A549 (cell line): ENCODE results near the gene SETMAR. TPM values are rescaled to one million over a fixed set of nuclear protein-coding genes. Genes with fewer than 3 reads are reported as not detected.

Experiments
- ATAC-seq, 2 experiments: fragments of 200-7000 bp in 1 of 2; fragments of >200 bp in 1 of 2; cut with Nextera tagmentation in 1 of 2; cut with Tn5 transposase in 1 of 2; 3 replicates each; pipeline versions ENCODE4 v1.8.0 to v1.9.1; 2018 to 2020; ENCODE audit warnings: mild to moderate bottlenecking in 1 of 2, moderate library complexity in 1 of 2
- CTCF ChIA-PET: fragments of 300-600 bp; sonication (Branson Sonifier 250); formaldehyde crosslinking; extraction: SDS; loops from one replicate; lab custom pipeline; 2021; ENCODE audit warnings: antibody characterized with exemption, inconsistent platforms; lab: Yijun Ruan, JAX
- POLR2A ChIA-PET: fragments of 350-600 bp; formaldehyde crosslinking; extraction: SDS; loops from one replicate; lab custom pipeline; 2021; ENCODE audit warnings: antibody characterized with exemption, inconsistent platforms; lab: Yijun Ruan, JAX
- DNase-seq, 2 experiments: peaks; one replicate each; pipeline versions ENCODE4 v3.0.0 to v3.0.0-alpha.2; 2011 to 2016; ENCODE audit warnings: low read depth in 1 of 2, low spot score in 1 of 2
- FAIRE-seq: peaks from 2 replicates; lab custom pipeline; 2011; peaks lifted over from hg19 to GRCh38; lab: Jason Lieb, UNC
- H3K27ac ChIP-seq, 2 experiments: fragments of >200 bp; sonication (Bioruptor Twin); formaldehyde crosslinking; 3 replicates each; pipeline ENCODE4 v1.5.1; 2016 to 2017
- H3K4me1 ChIP-seq: fragments of >200 bp; sonication (Bioruptor Twin); formaldehyde crosslinking; 3 replicates; pipeline ENCODE4 v1.6.1; 2016
- H3K4me2 ChIP-seq: fragments of >200 bp; sonication (Bioruptor Twin); formaldehyde crosslinking; 3 replicates; pipeline ENCODE4 v1.6.1; 2016
- H3K4me3 ChIP-seq: fragments of >200 bp; sonication (Bioruptor Twin); formaldehyde crosslinking; 3 replicates; pipeline ENCODE4 v1.5.1; 2016
- H3K9me3 ChIP-seq: fragments of >200 bp; sonication (Bioruptor Twin); formaldehyde crosslinking; 3 replicates; pipeline ENCODE4 v1.6.1; 2016
- BHLHE40 ChIP-seq: IDR thresholded peaks from 2 replicates; pipeline ENCODE4 v1.6.1; 2012; ENCODE audit warnings: low read depth, low read length, inconsistent platforms
- CBX2 ChIP-seq: fragments of 200-600 bp; sonication (generic); IDR thresholded peaks from 2 replicates; pipeline ENCODE4 v1.6.1; 2016; ENCODE audit warnings: low read depth, mild to moderate bottlenecking, borderline replicate concordance
- CEBPB ChIP-seq, 2 experiments: fragments of >200 bp in 1 of 2; sonication (Bioruptor Twin) in 1 of 2; formaldehyde crosslinking in 1 of 2; IDR thresholded peaks; 2 replicates each; pipeline ENCODE4 v1.6.1; 2012 to 2016
- CHD4 ChIP-seq: fragments of 200-600 bp; sonication (generic); IDR thresholded peaks from 2 replicates; pipeline ENCODE4 v1.6.1; 2016; ENCODE audit warnings: antibody characterized with exemption, mild to moderate bottlenecking, borderline replicate concordance
- ESRRA ChIP-seq: fragments of 150-350 bp; IDR thresholded peaks from 2 replicates; pipeline ENCODE4 v1.6.1; 2014; ENCODE audit warnings: mild to moderate bottlenecking, low read length, borderline replicate concordance
- HDAC2 ChIP-seq: fragments of 200-600 bp; sonication (generic); IDR thresholded peaks from 2 replicates; pipeline ENCODE4 v1.6.1; 2016
- HEYL ChIP-seq: fragments of 250-450 bp; sonication (Bioruptor Pico); IDR thresholded peaks from 2 replicates; pipeline ENCODE4 v1.8.0; 2021; ENCODE audit warnings: mild to moderate bottlenecking, moderate library complexity
- HOXB5 ChIP-seq: fragments of 250-450 bp; sonication (Bioruptor Pico); IDR thresholded peaks from 2 replicates; pipeline ENCODE4 v1.5.0; 2020; ENCODE audit warnings: mild to moderate bottlenecking, moderate library complexity
- JUNB ChIP-seq: fragments of >200 bp; sonication (Bioruptor Twin); formaldehyde crosslinking; IDR thresholded peaks from 2 replicates; pipeline ENCODE4 v1.6.1; 2016
- MAFK ChIP-seq: fragments of 450-650 bp; IDR thresholded peaks from 2 replicates; pipeline ENCODE4 v1.6.1; 2014; ENCODE audit not compliant: partially characterized antibody
- MYC ChIP-seq: IDR thresholded peaks from 2 replicates; pipeline ENCODE4 v1.6.1; 2012; ENCODE audit warnings: mild to moderate bottlenecking, inconsistent platforms, low read length, improper control_type of control experiment, borderline replicate concordance
- NPAS2 ChIP-seq: fragments of 250-450 bp; sonication (Bioruptor Pico); IDR thresholded peaks from 2 replicates; pipeline ENCODE4 v1.8.0; 2022; ENCODE audit warnings: mild to moderate bottlenecking, moderate library complexity, borderline replicate concordance
- NR3C1 ChIP-seq: fragments of >200 bp; sonication (Bioruptor Twin); formaldehyde crosslinking; IDR thresholded peaks from 3 replicates; pipeline ENCODE4 v1.6.1; 2017
- PHF8 ChIP-seq: fragments of 200-600 bp; sonication (generic); IDR thresholded peaks from 2 replicates; pipeline ENCODE4 v1.6.1; 2016; ENCODE audit warnings: low read depth, mild to moderate bottlenecking, antibody characterized with exemption, moderate library complexity, borderline replicate concordance
- POLR2A ChIP-seq: IDR thresholded peaks from 2 replicates; pipeline ENCODE4 v1.6.1; 2012; ENCODE audit warnings: mild to moderate bottlenecking, low read length
- POLR2AphosphoS2 ChIP-seq: conservative IDR thresholded peaks from 2 replicates; pipeline ENCODE4 v1.6.1; 2012; ENCODE audit warnings: low read length, improper control_type of control experiment, inconsistent platforms
- RAD21 ChIP-seq, 2 experiments: fragments of >200 bp in 1 of 2; sonication (Bioruptor Twin) in 1 of 2; formaldehyde crosslinking in 1 of 2; IDR thresholded peaks in 1 of 2; conservative IDR thresholded peaks in 1 of 2; 2 replicates in 1 of 2; 3 replicates in 1 of 2; pipeline ENCODE4 v1.6.1; 2012 to 2018; ENCODE audit warnings: inconsistent platforms in 1 of 2
- TFCP2L1 ChIP-seq: fragments of 250-450 bp; sonication (Bioruptor Pico); IDR thresholded peaks from 2 replicates; pipeline ENCODE4 v1.5.0; 2021; ENCODE audit warnings: mild to moderate bottlenecking
- ZC3H11A ChIP-seq: fragments of 450-650 bp; IDR thresholded peaks from 2 replicates; pipeline ENCODE4 v1.6.1; 2014; ENCODE audit warnings: antibody characterized with exemption, mild to moderate bottlenecking
- ZFP36 ChIP-seq: fragments of 450-650 bp; IDR thresholded peaks from 2 replicates; pipeline ENCODE4 v1.6.1; 2014; ENCODE audit warnings: borderline replicate concordance; ENCODE audit not compliant: partially characterized antibody
- WGBS: methylation state at CpG from one replicate; pipeline ENCODE4 v1.1.6; 2017; ENCODE audit errors: missing lambda C conversion rate; 5-methylcytosine and 5-hydroxymethylcytosine counted together
- polyA plus RNA-seq, 4 experiments: library from polyadenylated mRNA; depleted of rRNA in 3 of 4; stranded (reverse); fragments of >200 nt; fragmentation: RNase III in 1 of 4; extraction: RNeasy Plus Mini Kit Qiagen cat#74134 plus additional on column Dnase treatment in 1 of 4; gene quantifications; 2 replicates in 3 of 4; 3 replicates in 1 of 4; pipeline ENCODE4 v1.2.3, GENCODE V29; 2011 to 2017
- TF ChIP-seq, protein P1 (sequence below): fragments of 200-600 bp; sonication (generic); IDR thresholded peaks from 2 replicates; pipeline ENCODE4 v1.6.1; 2016; ENCODE audit warnings: antibody characterized with exemption, mild to moderate bottlenecking, moderate library complexity
- TF ChIP-seq, protein P2 (sequence below): fragments of >200 bp; sonication (Bioruptor Twin); formaldehyde crosslinking; IDR thresholded peaks from 2 replicates; pipeline ENCODE4 v1.6.1; 2016

The SETMAR gene
- polyA plus RNA-seq, 2 of the 4 experiments (the other 2 are of a cell fraction) = 7.2 to 12.3 TPM

DNA sequence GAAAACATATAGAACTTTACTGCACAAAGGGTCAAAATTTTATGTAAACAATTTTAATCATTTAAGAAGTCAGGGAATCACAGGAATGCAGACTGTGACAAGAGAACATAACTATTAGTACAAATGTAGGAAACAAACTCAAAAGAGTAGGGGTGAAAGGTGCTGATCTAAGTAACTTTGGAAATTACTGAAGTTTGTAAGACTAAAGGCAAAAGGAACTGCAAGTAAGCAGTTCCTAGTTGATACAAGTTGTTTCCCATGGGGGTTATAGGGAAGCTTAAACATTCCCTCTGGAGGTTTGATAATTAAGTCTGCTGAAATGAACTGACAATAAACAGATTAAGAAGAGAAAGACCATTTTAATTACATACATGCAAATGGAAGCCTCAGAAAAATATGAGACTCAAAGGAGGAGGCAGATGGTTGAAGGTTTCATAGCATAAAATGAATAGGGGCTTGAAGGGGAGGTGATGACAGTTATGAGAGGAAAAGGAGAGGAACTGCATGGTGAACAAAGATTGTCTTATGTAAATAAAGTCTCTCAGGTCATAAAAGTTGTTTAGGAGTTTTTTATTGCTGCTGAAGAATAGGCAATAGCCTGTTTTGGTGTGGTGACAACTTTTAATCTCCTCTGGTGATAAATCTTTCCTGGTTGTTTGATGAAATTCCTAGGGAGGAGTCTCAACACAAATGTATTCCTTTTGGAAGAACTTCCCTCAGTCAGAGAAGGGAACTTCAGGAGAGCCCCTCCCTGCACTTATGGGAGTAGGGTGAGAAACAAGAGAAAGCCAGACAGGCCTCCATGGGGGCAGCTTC, 17.1 kb downstream of the SETMAR start:
- H3K4me2 ChIP-seq = no peak overlapping the region
- DNase-seq (no peak), ATAC-seq (no peak), FAIRE-seq (no peak)
- ChIA-PET POLR2A (no interaction called here), CTCF (no interaction called here)
- H3K4me3 ChIP-seq = no peak overlapping the region
- no peak overlapping the region for H3K27ac ChIP-seq
- H3K9me3 ChIP-seq = no peaks in the 10 kb centered on the region
- no peaks in the 10 kb centered on the region for H3K4me1 ChIP-seq
- TF ChIP-seq NPAS2 (CRISPR knock-in tag) = no peak
- no peak for TF ChIP-seq MYC
- no peak for TF ChIP-seq PHF8
- no peak for TF ChIP-seq POLR2A
- TF ChIP-seq NR3C1 = no peak
- TF ChIP-seq POLR2AphosphoS2 = no peak
- no peak for TF ChIP-seq ZFP36
- no peak for TF ChIP-seq CBX2
- no peak for TF ChIP-seq HOXB5 (CRISPR knock-in tag)
- TF ChIP-seq ESRRA = no peak
- no peak for TF ChIP-seq ZC3H11A
- TF ChIP-seq, all 56 proteins: peak for 0

DNA sequence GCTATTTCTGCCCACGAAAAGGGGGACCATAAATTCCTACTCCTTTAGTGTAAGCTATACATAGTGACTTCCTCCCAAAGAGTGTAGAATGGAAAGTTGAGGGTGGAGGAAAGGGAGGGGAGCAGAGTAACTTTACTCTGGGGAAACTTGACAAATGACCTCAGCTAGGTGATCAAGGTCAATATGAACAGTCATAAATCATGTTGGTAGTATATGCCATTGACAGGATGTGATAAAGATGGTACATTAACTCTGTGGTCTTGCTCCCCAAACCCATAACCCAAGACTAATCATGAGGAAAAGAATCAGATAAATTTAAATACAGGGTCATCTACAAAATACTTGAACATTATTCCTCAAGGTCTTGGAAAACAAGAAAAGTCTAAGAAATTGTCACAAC, 18.6 kb downstream of the SETMAR start:
- H3K9me3 ChIP-seq = no peaks in the 10 kb centered on the region
- H3K4me1 ChIP-seq = no peaks in the 10 kb centered on the region
- ChIA-PET POLR2A (no interaction called here), CTCF (interaction anchor here (1.0 to 1.1 kb wide), 2 partner anchors 11 to 29 kb away, joined by 3 read pairs; no protein-coding TSS in a partner anchor)
- 9% methylated on average over 1 of the region's 1 CpG for WGBS
- H3K4me2 ChIP-seq = no peak overlapping the region
- TF ChIP-seq JUNB (no peak), HDAC2 (no peak), CHD4 (no peak), MAFK (no peak), HOXB5 (CRISPR knock-in tag) (no peak), PHF8 (no peak), HEYL (CRISPR knock-in tag) (no peak), RAD21 (conservative IDR thresholded peaks at IDR 0.05 in 1 of 2, IDR thresholded peaks at IDR 0.05 in 1 of 2) (no peak), NPAS2 (CRISPR knock-in tag) (no peak), POLR2A (no peak), ZC3H11A (no peak), BHLHE40 (no peak)
- TF ChIP-seq, protein P1, sequence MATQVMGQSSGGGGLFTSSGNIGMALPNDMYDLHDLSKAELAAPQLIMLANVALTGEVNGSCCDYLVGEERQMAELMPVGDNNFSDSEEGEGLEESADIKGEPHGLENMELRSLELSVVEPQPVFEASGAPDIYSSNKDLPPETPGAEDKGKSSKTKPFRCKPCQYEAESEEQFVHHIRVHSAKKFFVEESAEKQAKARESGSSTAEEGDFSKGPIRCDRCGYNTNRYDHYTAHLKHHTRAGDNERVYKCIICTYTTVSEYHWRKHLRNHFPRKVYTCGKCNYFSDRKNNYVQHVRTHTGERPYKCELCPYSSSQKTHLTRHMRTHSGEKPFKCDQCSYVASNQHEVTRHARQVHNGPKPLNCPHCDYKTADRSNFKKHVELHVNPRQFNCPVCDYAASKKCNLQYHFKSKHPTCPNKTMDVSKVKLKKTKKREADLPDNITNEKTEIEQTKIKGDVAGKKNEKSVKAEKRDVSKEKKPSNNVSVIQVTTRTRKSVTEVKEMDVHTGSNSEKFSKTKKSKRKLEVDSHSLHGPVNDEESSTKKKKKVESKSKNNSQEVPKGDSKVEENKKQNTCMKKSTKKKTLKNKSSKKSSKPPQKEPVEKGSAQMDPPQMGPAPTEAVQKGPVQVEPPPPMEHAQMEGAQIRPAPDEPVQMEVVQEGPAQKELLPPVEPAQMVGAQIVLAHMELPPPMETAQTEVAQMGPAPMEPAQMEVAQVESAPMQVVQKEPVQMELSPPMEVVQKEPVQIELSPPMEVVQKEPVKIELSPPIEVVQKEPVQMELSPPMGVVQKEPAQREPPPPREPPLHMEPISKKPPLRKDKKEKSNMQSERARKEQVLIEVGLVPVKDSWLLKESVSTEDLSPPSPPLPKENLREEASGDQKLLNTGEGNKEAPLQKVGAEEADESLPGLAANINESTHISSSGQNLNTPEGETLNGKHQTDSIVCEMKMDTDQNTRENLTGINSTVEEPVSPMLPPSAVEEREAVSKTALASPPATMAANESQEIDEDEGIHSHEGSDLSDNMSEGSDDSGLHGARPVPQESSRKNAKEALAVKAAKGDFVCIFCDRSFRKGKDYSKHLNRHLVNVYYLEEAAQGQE = no peak
- TF ChIP-seq, protein P2, sequence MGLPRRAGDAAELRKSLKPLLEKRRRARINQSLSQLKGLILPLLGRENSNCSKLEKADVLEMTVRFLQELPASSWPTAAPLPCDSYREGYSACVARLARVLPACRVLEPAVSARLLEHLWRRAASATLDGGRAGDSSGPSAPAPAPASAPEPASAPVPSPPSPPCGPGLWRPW = no peak
- FAIRE-seq (no peak), DNase-seq (no peak), ATAC-seq (no peak)
- H3K27ac ChIP-seq = no peak overlapping the region
- H3K4me3 ChIP-seq = no peak overlapping the region

DNA sequence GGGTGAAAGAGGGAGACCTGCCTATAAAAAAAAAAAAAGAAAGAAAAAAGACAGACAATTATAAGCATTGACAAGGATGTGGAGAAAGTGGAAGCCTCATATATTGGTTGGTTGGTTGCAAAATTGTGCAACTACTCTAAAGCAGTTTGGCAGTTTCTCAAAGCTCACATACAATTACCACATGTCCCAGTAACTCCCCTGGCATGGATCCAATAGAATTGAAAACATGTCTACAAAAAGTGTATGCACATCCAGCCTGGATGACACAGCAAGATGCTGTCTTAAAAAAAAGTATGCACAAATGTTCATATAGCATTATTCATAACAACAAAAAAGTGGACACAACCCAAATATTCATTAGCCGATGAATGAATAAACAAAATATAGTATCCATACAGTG, 19.5 kb downstream of the SETMAR start:
- TF ChIP-seq TFCP2L1 (CRISPR knock-in tag) = no peak
- 0 out of 4 replicates have a peak, but pooled peaks of 1 of the 2 experiments have one; percentile 9 for TF ChIP-seq CEBPB (IDR thresholded peaks at IDR 0.05)
- ATAC-seq = no peak
- H3K27ac ChIP-seq = no peak overlapping the region
- WGBS = 94% methylated on average over 1 of the region's 1 CpG
- CTCF ChIA-PET = no interaction called here
- no peaks in the 10 kb centered on the region for H3K4me1 ChIP-seq
- H3K9me3 ChIP-seq = no peaks in the 10 kb centered on the region
- H3K4me3 ChIP-seq = no peak overlapping the region
- FAIRE-seq = no peak
- POLR2A ChIA-PET = no interaction called here
- DNase-seq = peak in 1 of 2 experiments; percentile 23
- no peak overlapping the region for H3K4me2 ChIP-seq
